Measurements from ENCODE around the gene SHB. TPM values are rescaled to one million over a fixed set of nuclear protein-coding genes. Genes with fewer than 3 reads are reported as not detected.

The SHB gene
- total RNA-seq, 1 experiment from 2014 or later, result 28.7 TPM

GRCh38 chr9:37998881-37999587 lies 70.0 kb downstream of the SHB start:
- DNase-seq (ENCODE audit: low read depth, low spot score) (peak; percentile 31), ATAC-seq (peak; percentile 86)
- Histone ChIP-seq H3K9ac (ENCODE audit: low read length) (peak overlapping the region; percentile 51), H3K79me2 (ENCODE audit: insufficient read depth, low read length) (peaks cover 76% of the 10 kb centered on the region), H4K20me1 (ENCODE audit: insufficient read depth) (no peaks in the 10 kb centered on the region; the same call in 1 of the 2 replicates), H3K9me2 (ENCODE audit: insufficient read depth) (no peaks in the 10 kb centered on the region), H3K36me3 (ENCODE audit: control insufficient read depth in 1 of 2, insufficient read depth in 2 of 2, low read length in 2 of 2) (0 out of 4 replicates have a peak, but pooled peaks cover 0 to under 1% of the 10 kb centered on the region in 2 experiments), H3K27me3 (ENCODE audit: insufficient read depth, low read length) (no peaks in the 10 kb centered on the region), H3K9me3 (ENCODE audit: control insufficient read depth in 1 of 2, insufficient read depth in 1 of 2, low read depth in 1 of 2, low read length in 2 of 2) (no peaks in the 10 kb centered on the region), H3K4me3 (replicated peaks in 1 of 2; ENCODE audit: low read depth in 1 of 2, low read length in 2 of 2) (peak overlapping the region in 1 of 2 experiments; percentile 25; a peak in 2 of 4 replicates), H2AFZ (ENCODE audit: low read depth, low read length, poor library complexity, severe bottlenecking) (no peak overlapping the region), H3K4me2 (ENCODE audit: low read length) (peak overlapping the region; percentile 70), H3K27ac (ENCODE audit: low read depth, low read length) (peak overlapping the region; percentile 53), H3K4me1 (ENCODE audit: control insufficient read depth in 1 of 2, insufficient read depth in 2 of 2, low read length in 2 of 2) (peaks cover 22 to 82% of the 10 kb centered on the region in 2 experiments)
- TF ChIP-seq SP1 (IDR thresholded peaks at IDR 0.05; ENCODE audit: low read depth), result no peak
- no peak for TF ChIP-seq POLR2AphosphoS5 (IDR thresholded peaks at IDR 0.05; ENCODE audit: low read depth, low read length)
- TF ChIP-seq REST (IDR thresholded peaks at IDR 0.05; ENCODE audit: low read depth), result no peak
- TF ChIP-seq CEBPB (IDR thresholded peaks at IDR 0.05; ENCODE audit: low read depth), result no peak
- TF ChIP-seq EZH2 (IDR thresholded peaks at IDR 0.05), result no peak
- no peak for TF ChIP-seq MAX (IDR thresholded peaks at IDR 0.05)
- TF ChIP-seq ZNF274 (IDR thresholded peaks at IDR 0.05; ENCODE audit: low read depth, low read length), result no peak
- TF ChIP-seq FOSL1 (IDR thresholded peaks at IDR 0.05; ENCODE audit: low read depth), result no peak
- no peak for TF ChIP-seq ELF1 (IDR thresholded peaks at IDR 0.05; ENCODE audit: borderline replicate concordance, low read depth)
- TF ChIP-seq TCF7L2 (IDR thresholded peaks at IDR 0.05; ENCODE audit: borderline replicate concordance, extremely low read depth, insufficient read depth, insufficient read length), result no peak
- no peak for TF ChIP-seq EGR1 (IDR thresholded peaks at IDR 0.05; ENCODE audit: low read depth)
- no peak for TF ChIP-seq YY1 (IDR thresholded peaks at IDR 0.05; ENCODE audit: extremely low read depth, insufficient replicate concordance, low read depth, low read length)
- no peak for TF ChIP-seq CBX3 (IDR thresholded peaks at IDR 0.05; ENCODE audit: low read depth)
- no peak for TF ChIP-seq JUND (IDR thresholded peaks at IDR 0.05)
- TF ChIP-seq ZFX (IDR thresholded peaks at IDR 0.05), result no peak
- TF ChIP-seq, protein P1, sequence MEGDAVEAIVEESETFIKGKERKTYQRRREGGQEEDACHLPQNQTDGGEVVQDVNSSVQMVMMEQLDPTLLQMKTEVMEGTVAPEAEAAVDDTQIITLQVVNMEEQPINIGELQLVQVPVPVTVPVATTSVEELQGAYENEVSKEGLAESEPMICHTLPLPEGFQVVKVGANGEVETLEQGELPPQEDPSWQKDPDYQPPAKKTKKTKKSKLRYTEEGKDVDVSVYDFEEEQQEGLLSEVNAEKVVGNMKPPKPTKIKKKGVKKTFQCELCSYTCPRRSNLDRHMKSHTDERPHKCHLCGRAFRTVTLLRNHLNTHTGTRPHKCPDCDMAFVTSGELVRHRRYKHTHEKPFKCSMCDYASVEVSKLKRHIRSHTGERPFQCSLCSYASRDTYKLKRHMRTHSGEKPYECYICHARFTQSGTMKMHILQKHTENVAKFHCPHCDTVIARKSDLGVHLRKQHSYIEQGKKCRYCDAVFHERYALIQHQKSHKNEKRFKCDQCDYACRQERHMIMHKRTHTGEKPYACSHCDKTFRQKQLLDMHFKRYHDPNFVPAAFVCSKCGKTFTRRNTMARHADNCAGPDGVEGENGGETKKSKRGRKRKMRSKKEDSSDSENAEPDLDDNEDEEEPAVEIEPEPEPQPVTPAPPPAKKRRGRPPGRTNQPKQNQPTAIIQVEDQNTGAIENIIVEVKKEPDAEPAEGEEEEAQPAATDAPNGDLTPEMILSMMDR (IDR thresholded peaks at IDR 0.05 in 2 of 3, conservative IDR thresholded peaks at IDR 0.05 in 1 of 3; ENCODE audit: borderline replicate concordance in 1 of 3, insufficient read depth in 1 of 3, low read depth in 2 of 3, low read length in 2 of 3), result no peak
- no peak for TF ChIP-seq SIN3A (IDR thresholded peaks at IDR 0.05; ENCODE audit: low read depth)
- no peak for TF ChIP-seq ATF3 (IDR thresholded peaks at IDR 0.05)
- TF ChIP-seq EZH2phosphoT487 (IDR thresholded peaks at IDR 0.05; ENCODE audit: borderline replicate concordance), result no peak
- intact Hi-C loops (cut with micrococcal nuclease), result no loop called here
- POLR2A ChIA-PET, result interaction anchor here (1.9 kb wide), 1 partner anchor 9 kb away, joined by 10 read pairs; no protein-coding TSS in a partner anchor
- no TSS peak for BruUV-seq (replicated peaks)
- RAD21 ChIA-PET (ENCODE audit: low non-redundant PET in 1 of 2, low total read pairs in 2 of 2, uncharacterized antibody in 2 of 2, unreplicated experiment in 2 of 2), result no interaction called here
- CTCF ChIA-PET, result interaction anchor here (2.2 kb wide), 1 partner anchor 86 kb away, joined by 10 read pairs; no protein-coding TSS in a partner anchor
